ENCODE measurements around the gene KCNG2.

Gene KCNG2

DNA sequence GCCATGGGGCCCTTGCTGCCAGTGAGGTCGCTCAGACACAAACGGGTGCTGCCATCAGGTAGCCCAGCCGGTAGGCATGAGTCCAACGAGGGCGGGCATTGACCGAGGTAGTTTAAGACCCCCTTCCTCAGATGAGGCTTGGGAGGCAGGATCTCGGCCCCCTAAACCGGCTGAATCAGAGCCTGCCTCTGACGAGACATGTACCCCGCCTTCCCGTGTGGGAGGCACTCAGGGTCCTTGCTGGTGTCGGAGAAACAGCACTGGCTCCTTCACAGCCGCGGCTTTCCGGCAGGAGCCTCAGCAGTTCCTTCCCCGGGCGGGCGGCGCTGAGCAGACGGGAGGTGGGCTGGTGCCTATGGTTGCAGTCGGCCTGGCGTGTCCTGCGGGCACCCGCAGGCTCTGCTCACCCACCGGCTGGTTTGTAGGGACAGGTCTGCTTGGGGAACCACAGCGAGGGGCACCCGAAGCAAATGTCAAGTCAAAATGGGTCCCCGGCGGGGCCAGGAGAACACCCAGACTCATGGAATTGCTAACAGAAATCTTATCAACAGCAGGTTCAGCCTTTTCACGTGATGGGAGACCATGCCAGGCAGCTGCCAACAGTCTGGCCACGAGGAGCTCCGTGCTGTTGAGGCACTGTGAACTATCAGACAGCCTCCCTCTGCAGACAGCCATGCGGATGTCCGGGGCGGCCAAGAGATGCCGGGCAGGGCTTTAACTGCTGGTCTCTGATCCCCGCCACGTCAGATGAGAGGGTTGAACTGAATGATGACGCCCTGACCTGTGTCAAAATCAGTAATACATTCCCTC, 2.8 kb downstream of the KCNG2 start:
- DNase-seq: no peak

DNA sequence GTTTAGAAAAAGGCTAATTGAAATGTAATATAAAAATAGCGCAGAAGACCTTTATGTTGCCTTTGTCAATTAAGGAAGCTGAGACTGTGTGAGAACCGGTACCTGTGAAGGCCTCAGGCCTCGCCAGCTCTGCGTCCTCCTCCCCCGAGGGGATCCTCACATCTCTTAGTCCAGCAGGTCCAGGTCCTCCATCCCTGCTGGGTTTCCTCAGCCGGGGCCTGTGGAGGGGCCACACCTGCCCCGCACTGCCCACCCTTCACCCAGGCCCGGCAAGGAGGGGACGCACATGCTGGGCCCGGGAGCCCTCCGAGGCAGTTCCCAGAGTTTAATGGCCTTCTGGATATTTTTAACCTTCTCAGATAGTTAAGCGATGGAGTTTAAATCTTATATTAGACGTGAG, 3.5 kb downstream of the KCNG2 start:
- DNase-seq: no peak

DNA sequence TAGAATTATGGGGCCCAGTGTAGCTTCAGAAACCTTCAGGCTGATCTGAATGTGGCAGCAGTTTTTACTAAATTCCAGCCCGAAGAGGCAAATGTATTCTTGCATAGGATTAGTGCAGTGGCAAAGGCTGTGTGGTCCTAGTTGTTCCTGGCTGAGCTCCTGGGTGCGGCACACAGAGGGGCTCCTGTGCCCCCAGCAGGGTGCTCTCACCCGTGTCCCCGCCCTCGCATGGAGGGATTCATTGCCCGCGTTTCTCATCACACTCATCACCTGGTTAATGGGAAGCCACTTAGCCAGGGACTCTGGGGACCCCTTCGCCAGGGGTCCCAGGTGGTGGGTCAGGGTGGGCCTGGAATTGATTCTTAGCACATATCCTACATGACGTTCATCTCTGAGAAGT, 3.9 kb downstream of the KCNG2 start:
- DNase-seq: no peak

DNA sequence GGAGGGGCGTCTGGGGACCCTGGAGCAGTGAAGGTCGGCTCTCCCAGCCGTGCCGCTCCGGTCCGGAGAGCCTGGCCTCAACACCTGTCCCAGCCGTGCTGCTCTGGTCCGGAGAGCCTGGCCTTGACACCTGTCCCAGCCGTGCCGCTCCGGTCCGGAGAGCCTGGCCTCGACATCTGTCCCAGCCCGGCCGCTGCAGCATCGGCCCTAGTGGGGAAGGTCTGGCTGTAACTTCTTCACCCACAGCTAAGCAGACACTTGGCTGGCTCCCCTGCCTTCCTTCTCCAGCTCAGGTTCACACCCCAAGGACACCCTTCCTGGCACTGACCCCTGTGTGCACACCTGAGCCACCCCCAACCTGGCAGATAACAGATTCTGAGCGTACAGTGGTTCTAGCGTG, 4.6 kb downstream of the KCNG2 start:
- DNase-seq: no peak

DNA sequence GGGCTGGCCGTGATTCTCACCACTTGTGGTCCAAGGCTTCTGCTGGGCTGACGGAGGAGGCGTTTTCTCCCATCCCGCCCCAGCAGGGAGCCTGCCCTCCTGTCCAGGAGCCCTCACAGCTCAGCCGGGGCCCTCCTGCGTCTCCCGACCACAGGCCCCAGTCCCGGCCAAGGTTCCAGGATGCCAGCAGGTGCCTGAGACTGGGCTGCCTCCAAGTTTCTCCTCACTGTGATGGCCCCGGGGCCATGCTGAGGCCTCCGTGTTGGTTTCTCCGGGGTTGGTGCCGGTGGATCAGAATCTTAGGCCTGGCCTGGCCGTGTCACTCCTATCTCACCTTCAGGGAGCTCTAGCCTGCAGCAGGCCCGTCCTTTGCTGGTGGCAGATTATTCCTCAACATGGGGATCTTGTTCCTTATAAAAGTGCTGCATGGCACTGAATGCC, 5.9 kb downstream of the KCNG2 start:
- DNase-seq: no peak

DNA sequence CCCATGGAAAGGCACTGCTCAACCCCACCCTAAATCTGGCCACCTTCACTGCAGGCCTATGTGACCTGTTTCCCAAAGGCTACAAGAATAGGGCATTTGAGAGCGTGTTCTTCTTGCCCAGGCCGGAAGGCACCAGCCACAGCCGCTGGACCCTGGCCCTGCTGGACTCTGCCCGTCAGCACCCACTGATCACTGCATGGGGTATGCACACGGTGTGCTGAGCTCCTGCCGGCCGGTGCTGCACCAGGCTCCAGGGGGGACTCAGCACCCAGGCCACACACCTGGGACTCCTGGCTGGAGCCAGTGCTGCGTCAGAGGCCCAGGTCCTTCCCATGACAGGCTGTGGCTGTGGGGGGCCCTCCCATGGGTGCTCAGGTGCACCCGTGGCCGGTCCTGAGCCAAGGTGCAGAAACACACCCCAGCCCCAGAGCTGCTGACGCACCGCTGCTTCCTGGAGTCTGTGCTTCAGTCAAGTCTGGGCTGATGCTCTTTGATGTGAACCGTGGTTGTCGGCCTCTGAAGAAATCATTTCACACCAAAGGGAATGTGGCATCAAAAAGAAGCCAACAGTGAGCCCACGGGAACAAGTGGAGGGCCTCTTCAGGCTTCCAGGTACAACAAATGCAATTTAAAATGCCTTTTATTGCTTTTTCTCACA, 6.5 kb downstream of the KCNG2 start:
- DNase-seq: no peak

DNA sequence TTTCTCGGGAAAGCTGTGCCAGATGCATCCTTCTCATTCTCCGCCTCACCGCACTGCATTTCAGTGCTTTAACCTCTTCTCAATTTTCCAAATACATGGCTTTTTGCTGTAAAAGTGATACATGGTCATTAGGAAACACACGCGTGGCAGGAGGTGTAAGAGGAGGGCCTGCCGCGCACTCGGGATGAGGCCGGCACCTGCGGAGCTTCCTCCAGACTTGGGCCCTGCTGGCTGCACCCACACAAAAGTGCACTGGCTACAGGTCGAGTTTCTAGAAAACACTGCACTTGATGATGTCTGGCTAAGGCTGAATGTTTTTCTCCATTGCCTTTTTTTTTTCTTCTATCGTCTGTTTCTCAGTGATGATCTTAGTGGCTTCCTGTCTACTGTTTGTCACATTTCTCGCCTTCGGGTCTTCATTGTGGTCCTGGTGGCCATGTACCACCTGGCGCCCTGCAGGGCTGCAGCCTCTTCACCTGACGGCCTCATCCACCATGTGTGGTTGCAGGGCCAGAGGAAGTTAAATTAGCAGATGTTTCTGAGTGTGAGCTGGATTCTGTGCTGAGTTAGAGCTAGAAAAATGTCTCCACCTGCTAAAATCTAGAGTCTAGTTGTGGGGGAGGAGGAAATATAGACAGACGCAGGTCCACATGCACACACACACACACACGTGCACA, 7.6 kb downstream of the KCNG2 start:
- no peak for DNase-seq

DNA sequence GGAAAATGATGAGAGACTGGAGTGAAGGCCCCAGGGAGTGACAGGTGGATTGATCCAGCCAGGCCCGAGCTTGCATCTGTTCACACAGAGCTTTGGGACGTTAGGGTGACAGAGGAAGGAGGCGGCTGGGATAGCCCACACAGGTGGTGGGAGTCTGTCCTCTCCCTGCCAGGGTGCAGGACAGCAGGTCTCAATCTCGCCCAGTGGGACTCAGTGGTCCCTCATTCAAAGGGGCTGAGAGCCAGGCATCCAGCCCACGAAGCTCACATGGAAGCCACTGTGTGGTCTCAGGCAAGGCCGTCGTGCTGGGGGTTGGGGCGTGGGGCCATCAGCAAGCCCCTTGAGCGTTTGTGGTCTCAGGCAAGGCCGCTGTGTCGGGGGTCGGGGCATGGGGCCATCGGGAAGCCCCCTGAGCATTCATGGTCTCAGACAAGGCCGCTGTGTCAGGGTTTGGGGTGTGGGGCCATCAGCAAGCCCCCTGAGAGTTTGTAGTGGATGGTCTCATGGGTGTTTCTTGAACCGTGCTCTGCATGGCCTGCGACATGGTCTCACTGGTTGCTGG, 8.3 kb downstream of the KCNG2 start:
- DNase-seq: no peak

DNA sequence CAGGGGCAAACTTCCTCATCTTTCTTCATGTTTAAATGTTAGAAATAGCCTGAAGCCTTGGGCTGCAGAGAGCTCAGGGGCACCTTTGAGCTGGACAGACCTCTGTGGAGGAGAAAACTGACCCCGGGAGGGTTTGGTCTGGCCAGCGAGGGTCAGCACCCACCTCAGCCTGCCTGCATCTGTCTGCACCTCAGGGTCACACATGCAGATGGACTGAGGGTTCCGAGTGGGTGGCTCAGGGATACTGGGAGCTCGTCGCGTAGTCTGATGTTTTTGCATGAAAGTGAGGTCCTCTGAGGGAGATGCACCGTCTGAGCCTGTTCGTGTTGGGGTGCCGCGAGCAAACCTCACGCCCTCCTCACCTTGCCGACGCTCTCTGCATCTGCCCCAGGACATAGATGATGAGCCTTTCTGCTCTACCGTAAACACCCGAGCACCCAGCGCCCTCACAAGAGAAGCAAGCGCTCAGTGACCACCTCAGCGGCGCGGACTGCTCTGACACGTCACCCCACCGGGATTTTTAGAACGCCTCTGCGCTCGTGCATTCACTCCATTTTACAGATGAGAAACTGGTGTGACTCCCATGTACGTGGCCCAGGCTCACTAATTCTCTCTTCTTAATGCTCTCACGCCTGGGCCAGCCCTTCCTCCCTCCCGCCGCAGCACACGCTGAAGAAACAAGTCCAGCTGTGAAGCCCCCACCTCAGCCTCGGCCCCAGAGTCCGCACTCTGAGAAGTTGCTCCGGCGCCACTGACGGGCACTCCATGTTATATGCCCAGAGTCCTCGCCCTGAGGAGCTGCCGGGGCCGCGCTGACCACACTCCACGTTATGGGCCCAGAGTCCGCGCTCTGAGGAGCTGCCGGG, 9.5 kb downstream of the KCNG2 start:
- DNase-seq: no peak

DNA sequence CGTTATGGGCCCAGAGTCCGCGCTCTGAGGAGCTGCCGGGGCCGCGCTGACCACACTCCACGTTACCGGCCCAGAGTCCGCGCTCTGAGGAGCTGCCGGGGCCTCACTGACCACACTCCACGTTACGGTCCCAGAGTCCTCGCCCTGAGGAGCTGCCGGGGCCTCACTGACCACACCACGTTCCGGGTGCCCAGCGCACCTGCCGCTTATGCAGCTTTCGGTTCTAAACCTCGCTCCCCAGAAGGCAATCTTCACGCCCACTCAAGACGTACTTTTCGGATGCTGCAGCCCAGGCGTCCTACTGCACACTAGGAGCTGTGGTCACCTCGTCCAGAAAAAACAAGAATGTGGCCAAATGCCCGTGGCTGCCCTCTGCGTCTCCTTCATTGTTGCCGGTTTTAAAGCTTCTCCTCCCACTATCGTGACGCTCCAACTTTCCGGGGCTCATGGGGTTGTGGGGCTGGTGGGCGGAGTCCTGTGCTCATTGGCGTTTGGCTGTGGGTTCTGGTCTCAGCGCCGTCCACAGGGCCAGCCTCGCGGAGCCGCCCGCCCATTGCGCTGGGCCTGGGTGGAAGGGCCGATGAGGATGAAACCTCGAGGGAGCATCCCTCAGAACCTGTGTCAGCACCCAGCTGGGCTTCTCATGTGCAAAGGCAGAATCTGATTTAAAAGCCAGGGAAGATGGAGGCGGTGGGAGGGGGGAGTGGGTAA, 11.9 kb downstream of the KCNG2 start:
- no peak for DNase-seq

DNA sequence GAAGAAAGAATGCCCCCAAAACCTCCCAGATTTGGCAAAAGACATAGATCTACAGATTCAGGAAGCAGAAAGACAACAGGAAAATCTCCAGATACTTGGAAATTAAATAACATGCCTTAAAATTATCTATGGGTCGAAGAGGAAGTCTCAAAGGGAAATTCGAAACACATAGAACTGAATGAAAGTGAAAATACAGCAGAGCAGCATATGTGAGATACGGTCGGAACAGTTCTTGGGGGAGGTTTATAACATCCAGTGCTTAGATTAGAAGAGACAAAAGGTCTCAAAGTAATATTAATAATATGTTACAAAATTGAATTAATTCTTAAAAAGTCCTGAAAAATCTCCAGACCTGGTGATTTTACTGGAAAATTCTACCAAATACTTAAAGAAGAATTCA, 14.3 kb downstream of the KCNG2 start:
- no peak for DNase-seq

DNA sequence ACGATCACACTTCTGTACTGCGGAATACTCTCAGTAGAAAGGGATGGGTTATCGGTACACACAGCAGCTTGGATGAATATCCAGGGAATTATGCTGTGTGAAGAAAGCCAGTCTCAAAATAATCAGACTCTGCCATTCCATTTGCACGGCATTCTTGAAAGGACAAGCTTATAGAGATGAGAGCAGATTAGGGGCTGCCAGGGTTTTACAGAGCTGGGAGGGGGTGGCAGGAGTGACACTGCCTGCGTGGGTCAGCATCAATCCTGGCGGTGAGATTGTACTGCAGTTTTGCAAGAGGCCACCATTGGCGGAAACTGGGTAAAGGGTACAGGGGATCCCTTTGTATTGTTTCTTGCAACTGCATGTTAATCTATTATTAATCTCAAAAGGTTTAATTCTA, 16.6 kb downstream of the KCNG2 start:
- no peak for DNase-seq

DNA sequence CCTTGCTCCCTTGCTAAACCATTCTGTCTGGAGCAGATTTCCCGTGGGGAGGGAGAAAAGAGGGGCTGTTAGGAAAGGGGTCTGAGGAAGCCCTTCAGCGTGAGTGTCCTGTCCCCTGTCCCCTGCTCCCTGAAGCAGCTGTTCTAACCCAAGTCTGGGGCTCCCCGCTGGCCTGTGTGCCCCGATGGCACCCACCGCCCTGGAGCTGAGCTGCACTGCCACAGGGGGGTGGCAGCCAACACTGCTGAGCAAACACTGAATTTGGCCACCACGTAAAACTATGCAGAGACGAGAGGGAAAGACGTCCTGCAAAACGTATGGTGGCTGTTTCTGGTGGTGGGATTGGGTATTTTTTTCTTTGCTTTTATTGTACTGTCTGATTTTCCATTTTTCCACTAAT, 17.9 kb downstream of the KCNG2 start:
- no peak for DNase-seq

DNA sequence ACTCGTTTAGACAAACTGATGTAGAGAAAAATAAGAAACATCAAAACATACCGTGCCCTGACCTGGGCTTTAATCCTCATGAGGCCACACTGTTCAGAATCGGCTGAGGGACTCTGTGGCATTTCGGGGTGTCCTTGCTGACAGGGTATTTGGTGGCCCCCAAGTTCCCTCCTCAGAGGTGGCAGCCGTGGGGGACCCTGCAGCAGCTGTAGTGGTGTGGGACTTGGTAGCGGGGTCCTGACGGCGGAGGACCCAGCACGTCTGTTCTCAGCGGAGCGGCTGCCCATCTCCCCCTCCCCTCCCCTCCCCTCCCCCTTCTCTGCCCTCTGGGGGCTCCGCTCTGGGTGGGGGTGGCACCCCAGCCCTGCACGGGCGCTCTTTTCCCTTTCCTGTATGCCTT, 18.4 kb downstream of the KCNG2 start:
- DNase-seq: no peak

DNA sequence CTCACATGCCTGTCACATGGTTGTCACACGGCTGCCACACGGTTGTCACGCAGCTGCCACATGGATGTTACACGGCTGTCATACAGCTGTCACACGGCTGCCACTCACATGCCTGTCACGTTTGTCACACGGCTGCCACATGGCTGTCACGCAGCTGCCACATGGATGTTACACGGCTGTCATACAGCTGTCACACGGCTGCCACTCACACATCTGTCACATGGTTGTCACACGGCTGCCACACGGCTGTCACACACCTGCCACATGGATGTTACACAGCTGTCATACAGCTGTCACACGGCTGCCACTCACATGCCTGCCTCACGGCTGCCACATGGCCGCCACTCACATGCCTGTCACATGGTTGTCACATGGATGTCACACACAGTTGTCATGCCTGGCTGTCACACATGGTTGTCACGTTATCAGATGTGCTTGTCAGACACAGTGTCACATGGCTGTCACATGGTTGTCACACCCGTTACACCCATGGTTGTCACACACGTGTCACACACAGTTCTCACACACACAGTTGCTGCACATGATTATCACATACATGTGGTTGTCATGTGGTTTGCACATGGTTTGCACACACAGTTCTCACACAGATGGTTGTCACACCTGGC, 19.4 kb downstream of the KCNG2 start:
- DNase-seq: no peak

DNA sequence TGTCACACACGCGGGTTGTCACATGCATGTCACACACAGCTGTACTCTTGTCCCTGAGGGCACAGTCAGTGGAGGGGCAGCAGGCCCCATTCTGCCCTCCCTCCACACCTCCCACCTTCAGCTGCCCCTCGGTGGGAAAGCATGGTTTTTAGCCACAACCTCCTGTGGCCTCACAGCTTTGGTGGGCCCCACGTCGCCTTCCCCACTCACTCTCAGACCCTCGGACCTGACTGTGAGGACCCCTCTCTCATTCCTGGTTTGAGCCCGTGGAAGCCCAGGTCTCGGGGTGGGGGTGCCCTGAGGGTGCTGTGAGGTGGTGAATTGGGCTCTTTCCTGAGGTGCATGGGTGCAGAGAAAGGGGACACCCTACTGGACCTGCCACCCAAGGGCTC, 19.9 kb downstream of the KCNG2 start:
- no peak for DNase-seq

DNA sequence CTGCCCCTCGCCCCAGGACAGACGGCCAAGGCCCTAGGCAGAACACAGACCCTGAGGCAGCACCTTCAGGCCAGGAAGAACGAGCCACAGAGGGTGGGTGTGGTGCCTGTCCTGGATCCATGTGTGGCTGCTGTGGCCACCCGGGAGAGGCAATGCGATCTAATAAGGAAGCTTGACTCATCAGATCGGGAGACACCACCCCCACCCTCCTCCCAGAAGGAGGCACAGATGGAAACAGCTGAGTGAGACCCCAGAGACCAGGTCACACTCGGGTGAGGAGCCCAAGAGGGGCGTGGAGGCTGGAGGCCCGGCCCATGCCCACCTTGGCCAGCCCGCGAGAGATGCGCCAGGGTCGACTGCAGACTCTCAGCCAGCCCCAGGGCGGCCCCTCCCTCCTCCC, 20.3 kb downstream of the KCNG2 start:
- no peak for DNase-seq

DNA sequence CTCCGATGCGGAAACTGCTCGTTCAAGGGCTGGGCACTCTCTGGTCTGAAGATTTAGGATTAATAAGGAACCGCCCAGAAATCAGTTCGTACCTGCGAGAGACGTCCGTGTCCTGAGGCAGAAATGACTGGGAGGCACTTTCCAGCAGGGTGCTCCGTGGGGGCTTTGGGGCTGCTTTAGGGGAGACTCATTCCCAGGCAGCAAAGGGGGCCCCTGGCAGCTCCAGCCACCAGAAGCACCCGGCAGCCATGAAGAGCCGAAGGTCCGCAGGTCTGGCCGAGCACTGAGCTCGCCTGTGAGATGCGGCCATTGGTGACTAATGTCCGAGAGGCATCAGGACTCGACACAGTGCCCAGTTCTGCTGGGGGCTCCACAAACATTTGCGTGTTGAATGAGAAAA, 20.9 kb downstream of the KCNG2 start:
- no peak for DNase-seq

DNA sequence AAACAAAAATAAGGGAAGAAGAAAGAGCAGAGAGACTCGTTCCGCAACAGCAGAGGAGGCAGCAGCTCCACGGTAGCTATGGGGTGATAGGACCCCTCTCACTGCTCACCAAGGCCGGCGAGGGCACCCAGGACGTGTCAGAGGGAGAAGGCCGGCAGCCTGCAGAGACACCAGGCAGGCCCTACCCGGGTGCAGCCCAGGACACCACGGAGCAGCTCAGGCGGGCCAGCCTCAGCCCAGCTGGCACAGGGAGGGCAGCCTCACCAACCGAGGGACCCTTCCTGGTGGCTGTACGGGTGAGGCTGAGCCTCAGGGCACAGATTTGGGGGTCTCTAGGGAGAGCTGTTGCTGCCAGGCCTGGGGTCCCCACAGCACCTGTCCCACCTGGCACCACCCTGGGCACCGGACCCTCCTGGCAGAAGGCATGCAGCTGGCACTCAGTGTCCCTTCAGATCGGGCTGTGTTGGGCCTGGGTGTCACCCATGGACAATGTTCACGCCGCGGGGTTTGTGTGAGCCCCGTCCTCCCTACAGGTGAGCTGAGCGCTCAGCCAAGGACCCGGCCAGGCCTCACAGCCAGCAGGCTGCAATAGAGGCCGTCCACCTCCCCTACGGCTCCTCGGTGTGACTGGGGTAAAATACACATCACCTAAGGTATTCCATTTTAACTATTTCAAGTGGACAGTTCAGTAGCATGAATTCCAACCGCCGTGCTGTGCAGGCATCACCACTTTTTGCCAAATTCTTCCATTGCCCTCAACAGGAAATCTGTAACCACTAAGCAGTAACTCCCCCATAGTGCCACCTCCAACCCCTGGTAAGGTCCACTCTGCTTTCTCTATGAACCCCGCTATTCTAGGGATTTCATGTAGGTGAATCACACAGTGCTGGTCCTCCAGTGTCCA, 21.6 kb downstream of the KCNG2 start:
- no peak for DNase-seq

DNA sequence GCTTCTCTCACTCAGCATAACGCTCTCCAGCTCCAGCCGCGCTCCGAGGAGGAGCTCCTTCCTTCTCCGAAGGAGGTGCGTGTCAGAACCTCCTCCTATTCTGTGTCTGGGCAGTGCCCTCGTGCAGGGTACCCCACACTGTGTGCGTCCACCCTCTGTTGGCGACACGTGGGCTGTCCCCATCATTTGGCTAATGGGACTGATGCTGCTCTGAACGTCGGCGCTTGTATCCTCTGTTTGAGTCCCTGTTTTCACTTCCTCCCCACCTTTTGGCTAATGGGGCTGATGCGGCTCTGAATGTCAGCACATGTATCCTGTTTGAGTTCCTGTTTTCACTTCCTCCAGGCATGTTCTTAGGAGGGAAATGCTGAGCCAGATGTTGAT, 22.2 kb downstream of the KCNG2 start:
- DNase-seq: no peak

DNA sequence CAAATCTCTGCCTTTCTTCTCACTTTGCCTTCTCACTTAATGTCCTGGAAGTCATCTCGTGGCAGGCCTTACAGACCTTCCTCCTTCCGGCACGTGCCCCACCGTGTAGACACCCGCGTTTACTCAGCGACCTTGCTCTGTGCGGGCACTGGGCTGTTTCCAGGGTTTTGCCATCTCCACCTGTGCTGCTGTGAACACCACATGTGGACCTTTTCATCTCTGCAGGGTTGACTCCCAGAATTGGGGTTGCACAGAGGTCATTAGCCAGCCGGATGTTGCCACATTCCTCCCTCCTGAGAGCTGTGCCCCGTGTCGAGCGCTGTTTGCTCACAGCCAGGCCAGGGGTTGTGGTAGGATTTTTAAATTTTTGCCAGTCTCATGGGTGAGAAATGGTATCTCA, 25.4 kb downstream of the KCNG2 start:
- DNase-seq: no peak

Measured in 8988T (cell line).